Activated naive CD8-positive, alpha-beta T cell treated with anti-CD3 and anti-CD28 coated beads, Interleukin-2, amount 50 U/mL, for 24 hours (primary cell): ENCODE results near the gene SMIM44.
"Not testable (repeated sequence)": the region's sequence is repeated elsewhere in the genome, so short reads cannot be mapped to it uniquely, and the experiment has no call there.

ENCODE experiments used
- ATAC-seq: fragments of 150-1000 bp; cut with Tn5 transposase; one replicate; pipeline ENCODE4 v1.10.0; 2021
- DNase-seq: peaks from one replicate; pipeline ENCODE4 v3.0.0; 2021
- H3K27ac Mint-ChIP-seq: one replicate; pipeline ENCODE4 v1.8.0; 2021; ENCODE audit warnings: mild to moderate bottlenecking, mixed read lengths
- H3K27me3 Mint-ChIP-seq: one replicate; pipeline ENCODE4 v1.8.0; 2021; ENCODE audit warnings: mixed read lengths
- H3K36me3 Mint-ChIP-seq: one replicate; pipeline ENCODE4 v1.8.0; 2021; ENCODE audit warnings: low read depth, mixed read lengths
- H3K4me1 Mint-ChIP-seq: one replicate; pipeline ENCODE4 v1.8.0; 2021; ENCODE audit warnings: mixed read lengths
- H3K4me3 Mint-ChIP-seq: one replicate; pipeline ENCODE4 v1.8.0; 2021; ENCODE audit warnings: mild to moderate bottlenecking, moderate library complexity, mixed read lengths
- H3K9me3 Mint-ChIP-seq: one replicate; pipeline ENCODE4 v1.8.0; 2021; ENCODE audit warnings: mixed read lengths

SMIM44 gene

GRCh38 chr19:3483226-3483628, at the start of gene SMIM44:
SMIM44 (minus strand) TSS chr19:3483441; CDS start chr19:3483403, 38 bp downstream.
- Mint-ChIP-seq H3K4me3 (no peak within 1 kb of the TSS), H3K27ac (no peak within 1 kb of the TSS)
- no peak for ATAC-seq

DNA sequence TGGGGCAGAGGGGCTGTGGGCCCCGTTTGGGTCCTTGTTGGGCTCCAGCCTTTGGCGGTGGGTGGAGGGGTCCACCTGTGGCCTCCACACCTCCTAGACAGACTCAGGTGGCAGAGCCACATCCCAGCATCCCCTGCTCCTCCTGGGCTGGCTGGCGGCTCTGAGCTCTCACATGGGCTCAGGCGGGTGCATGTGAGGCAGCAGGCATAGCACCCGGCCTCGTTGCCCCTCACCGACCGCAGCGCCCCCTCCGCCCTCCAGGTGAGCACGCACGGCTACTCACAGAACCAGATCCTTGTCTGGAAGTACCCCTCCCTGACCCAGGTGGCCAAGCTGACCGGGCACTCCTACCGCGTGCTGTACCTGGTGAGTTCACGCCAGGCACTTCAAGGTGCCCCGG, 49.8 kb upstream of the SMIM44 start:
- H3K4me1 Mint-ChIP-seq, result no peaks in the 10 kb centered on the region
- H3K4me3 Mint-ChIP-seq, result no peak overlapping the region
- ATAC-seq (no peak), DNase-seq (no peak)
- no peaks in the 10 kb centered on the region for H3K9me3 Mint-ChIP-seq
- no peaks in the 10 kb centered on the region for H3K27me3 Mint-ChIP-seq
- peaks cover 7% of the 10 kb centered on the region for H3K36me3 Mint-ChIP-seq
- H3K27ac Mint-ChIP-seq, result no peak overlapping the region

More at GRCh38 chr19:3483226-3483628, at the start of gene SMIM44:
- Mint-ChIP-seq H3K27me3 (no peaks in the 10 kb centered on the region), H3K4me1 (peaks cover 4% of the 10 kb centered on the region), H3K36me3 (no peaks in the 10 kb centered on the region), H3K9me3 (no peaks in the 10 kb centered on the region)
- DNase-seq, result no peak

DNA sequence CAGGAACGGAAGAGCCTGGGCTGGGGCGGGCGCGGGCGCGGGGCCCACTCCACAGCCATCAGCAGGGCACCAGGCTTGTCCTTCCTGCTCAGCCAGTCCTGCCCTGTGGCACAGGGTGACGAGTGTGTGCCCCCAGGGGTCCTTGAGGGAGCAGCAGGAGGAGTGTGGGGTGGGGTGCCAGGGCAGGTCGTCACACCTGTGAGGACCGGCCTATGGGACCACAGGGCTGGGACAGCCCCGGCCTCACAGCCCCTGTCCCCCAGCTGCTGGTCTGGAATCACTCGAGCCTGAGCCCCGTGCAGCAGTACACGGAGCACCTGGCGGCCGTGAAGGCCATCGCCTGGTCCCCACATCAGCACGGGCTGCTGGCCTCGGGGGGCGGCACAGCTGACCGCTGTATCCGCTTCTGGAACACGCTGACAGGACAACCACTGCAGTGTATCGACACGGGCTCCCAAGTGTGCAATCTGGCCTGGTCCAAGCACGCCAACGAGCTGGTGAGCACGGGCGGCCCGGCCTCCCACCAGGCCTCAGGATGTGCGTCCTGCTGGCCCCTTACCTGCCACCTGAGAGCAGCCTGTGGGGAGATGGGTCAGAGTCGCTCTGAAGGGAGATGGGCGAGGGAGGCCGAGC, 49.0 kb upstream of the SMIM44 start:
- ATAC-seq (no peak), DNase-seq (no peak)
- peaks cover 7% of the 10 kb centered on the region for H3K36me3 Mint-ChIP-seq
- H3K9me3 Mint-ChIP-seq, result no peaks in the 10 kb centered on the region
- no peaks in the 10 kb centered on the region for H3K4me1 Mint-ChIP-seq
- H3K27me3 Mint-ChIP-seq, result no peaks in the 10 kb centered on the region
- no peak overlapping the region for H3K4me3 Mint-ChIP-seq
- H3K27ac Mint-ChIP-seq, result no peak overlapping the region

GRCh38 chr19:3531716-3532115, 48.5 kb upstream of the SMIM44 start:
- DNase-seq (no peak), ATAC-seq (no peak)
- H3K4me1 Mint-ChIP-seq, result no peaks in the 10 kb centered on the region
- H3K36me3 Mint-ChIP-seq, result peaks cover 9% of the 10 kb centered on the region
- no peak overlapping the region for H3K4me3 Mint-ChIP-seq
- no peak overlapping the region for H3K27ac Mint-ChIP-seq
- H3K9me3 Mint-ChIP-seq, result no peaks in the 10 kb centered on the region
- H3K27me3 Mint-ChIP-seq, result no peaks in the 10 kb centered on the region

DNA sequence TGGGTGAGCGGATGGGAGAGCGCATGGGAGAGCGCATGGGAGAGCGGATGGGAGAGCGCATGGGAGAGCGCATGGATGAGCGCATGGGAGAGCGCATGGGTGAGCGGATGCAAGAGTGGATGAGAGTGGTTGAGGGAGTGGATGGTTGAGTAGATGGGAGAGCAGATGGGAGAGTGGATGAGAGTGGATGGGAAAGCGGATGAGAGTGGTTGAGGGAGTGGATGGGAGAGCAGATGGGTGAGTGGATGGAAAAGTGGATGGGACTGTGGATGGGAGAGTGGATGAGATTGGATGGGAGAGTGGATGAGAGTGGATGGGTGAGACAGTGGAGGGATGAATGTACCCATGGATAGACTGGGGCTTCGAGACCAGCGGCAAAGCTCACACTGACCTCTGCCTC, 47.1 kb upstream of the SMIM44 start:
- no peaks in the 10 kb centered on the region for H3K27me3 Mint-ChIP-seq
- no peak overlapping the region for H3K27ac Mint-ChIP-seq
- ATAC-seq (no peak), DNase-seq (no peak)
- H3K4me1 Mint-ChIP-seq, result no peaks in the 10 kb centered on the region
- H3K36me3 Mint-ChIP-seq, result peaks cover 9% of the 10 kb centered on the region
- H3K4me3 Mint-ChIP-seq, result no peak overlapping the region
- H3K9me3 Mint-ChIP-seq, result no peaks in the 10 kb centered on the region

DNA sequence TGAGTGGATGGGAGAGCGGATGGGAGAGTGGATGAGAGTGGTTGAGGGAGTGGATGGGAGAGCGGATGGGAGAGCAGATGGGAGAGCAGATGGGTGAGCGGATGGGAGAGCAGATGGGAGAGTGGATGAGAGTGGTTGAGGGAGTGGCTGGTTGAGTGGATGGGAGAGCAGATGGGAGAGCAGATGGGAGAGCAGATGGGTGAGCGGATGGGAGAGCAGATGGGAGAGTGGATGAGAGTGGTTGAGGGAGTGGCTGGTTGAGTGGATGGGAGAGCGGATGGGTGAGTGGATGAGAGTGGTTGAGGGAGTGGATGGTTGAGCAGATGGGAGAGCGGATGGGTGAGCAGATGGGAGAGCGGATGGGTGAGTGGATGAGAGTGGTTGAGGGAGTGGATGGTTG, 46.1 kb upstream of the SMIM44 start:
- not testable (repeated sequence) for H3K36me3 Mint-ChIP-seq, H3K4me1 Mint-ChIP-seq, H3K27ac Mint-ChIP-seq, ATAC-seq, H3K27me3 Mint-ChIP-seq, H3K4me3 Mint-ChIP-seq, DNase-seq, H3K9me3 Mint-ChIP-seq

GRCh38 chr19:3528539-3529211, 45.4 kb upstream of the SMIM44 start:
- H3K9me3 Mint-ChIP-seq, result no peaks in the 10 kb centered on the region
- no peak overlapping the region for H3K4me3 Mint-ChIP-seq
- H3K4me1 Mint-ChIP-seq, result no peaks in the 10 kb centered on the region
- DNase-seq (no peak), ATAC-seq (no peak)
- no peaks in the 10 kb centered on the region for H3K27me3 Mint-ChIP-seq
- no peak overlapping the region for H3K27ac Mint-ChIP-seq
- H3K36me3 Mint-ChIP-seq, result peaks cover 9% of the 10 kb centered on the region

GRCh38 chr19:3528080-3528479, 44.8 kb upstream of the SMIM44 start:
- no peaks in the 10 kb centered on the region for H3K27me3 Mint-ChIP-seq
- no peak for ATAC-seq
- H3K4me1 Mint-ChIP-seq, result no peaks in the 10 kb centered on the region
- no peak overlapping the region for H3K27ac Mint-ChIP-seq
- no peaks in the 10 kb centered on the region for H3K9me3 Mint-ChIP-seq
- H3K36me3 Mint-ChIP-seq, result peaks cover 8% of the 10 kb centered on the region
- DNase-seq, result no peak
- no peak overlapping the region for H3K4me3 Mint-ChIP-seq

DNA sequence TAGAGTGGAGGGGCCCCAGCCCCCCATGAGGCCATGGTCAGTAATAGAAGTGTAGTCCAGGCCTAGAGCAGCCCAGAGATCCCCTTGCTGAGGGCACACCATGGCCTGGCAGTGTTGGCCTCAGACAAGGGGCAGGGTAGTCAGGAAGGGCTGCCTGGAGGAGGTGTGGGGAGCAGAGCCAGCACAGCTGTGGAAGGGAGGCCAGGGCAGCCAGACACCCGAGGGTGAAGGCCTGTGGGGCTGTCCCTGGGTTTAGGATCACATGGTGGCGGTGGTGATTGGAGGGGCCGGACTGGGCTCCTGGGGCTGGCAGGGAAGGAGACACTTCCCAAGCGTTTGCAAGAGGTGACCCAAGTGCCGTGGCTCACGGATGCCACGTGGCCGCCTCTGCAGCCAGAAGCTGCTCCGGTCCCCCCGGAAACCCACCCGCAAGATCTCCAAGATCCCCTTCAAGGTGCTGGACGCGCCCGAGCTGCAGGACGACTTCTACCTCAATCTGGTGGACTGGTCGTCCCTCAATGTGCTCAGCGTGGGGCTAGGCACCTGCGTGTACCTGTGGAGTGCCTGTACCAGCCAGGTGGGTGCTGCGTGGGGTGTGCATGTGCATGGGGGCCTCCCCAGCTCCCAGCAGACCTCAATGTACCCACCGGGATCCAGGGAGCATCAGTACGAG, 44.1 kb upstream of the SMIM44 start:
- Mint-ChIP-seq H3K4me1 (no peaks in the 10 kb centered on the region), H3K4me3 (no peak overlapping the region), H3K27me3 (no peaks in the 10 kb centered on the region), H3K9me3 (no peaks in the 10 kb centered on the region), H3K27ac (no peak overlapping the region), H3K36me3 (peaks cover 8% of the 10 kb centered on the region)
- ATAC-seq (no peak), DNase-seq (no peak)

DNA sequence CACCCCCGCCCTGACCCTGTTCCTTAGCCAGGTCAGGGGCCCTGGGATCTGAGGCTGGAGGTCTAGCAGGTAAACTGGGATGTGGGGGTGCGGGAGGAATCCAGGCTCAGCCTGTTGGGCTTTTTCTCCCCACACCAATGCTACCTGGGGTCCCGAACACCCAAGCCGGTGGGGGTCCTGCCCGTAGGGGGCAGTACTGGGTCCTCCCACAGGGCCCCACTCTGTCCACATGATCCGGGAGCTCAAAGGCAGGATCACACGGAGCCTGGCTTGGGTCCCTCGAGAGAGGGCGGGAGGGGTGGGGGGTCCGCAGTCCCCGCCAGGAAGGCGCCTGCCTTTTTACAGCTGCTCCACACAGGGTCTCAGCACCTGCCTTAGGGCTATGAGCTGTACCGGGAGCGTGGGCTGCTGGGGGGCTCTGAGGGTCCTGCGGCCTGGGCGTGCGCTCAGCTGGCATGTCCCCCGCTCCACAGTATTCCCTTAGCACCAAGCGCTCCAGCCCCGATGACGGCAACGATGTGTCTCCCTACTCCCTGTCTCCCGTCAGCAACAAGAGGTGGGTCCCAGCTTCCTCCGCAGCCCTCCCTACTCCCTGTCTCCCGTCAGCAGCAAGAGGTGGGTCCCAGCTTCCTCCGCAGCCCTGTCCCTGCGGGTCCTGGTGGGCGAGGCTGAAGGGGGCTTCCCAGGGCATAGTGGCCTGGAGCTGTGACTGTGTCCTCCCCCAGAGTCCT, 43.4 kb upstream of the SMIM44 start:
- Mint-ChIP-seq H3K9me3 (no peaks in the 10 kb centered on the region), H3K27ac (no peak overlapping the region), H3K27me3 (no peaks in the 10 kb centered on the region), H3K4me3 (no peak overlapping the region), H3K36me3 (peaks cover 8% of the 10 kb centered on the region), H3K4me1 (no peaks in the 10 kb centered on the region)
- DNase-seq (no peak), ATAC-seq (no peak)

DNA sequence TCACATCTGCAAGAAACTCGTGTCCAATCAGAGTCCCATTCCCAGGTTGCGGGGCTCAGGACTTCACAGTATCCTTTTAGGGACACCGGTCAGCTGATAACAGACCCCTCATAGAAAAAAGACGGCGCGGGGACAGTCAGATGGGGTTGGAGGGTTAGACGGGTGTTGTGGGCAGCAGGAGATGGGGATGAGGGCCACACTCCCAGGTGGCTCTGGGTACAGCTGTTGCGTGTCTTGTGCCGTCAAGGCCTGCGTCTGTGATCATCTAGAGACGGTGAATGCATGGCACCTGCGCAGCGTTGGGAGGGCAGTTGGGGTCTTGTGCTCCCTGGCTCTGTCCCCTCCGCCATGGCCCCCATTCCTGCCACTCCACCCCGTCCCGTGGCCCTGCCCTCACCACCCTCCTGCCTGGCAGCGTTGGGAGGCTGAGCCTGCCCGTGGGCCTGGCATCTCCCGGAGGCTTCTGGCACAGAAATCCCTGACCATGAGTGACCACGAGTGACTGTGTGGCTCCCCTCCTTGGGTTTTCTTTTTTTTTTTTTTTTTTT, 41.7 kb upstream of the SMIM44 start:
- H3K36me3 Mint-ChIP-seq, result peaks cover 6% of the 10 kb centered on the region
- H3K27me3 Mint-ChIP-seq, result no peaks in the 10 kb centered on the region
- no peaks in the 10 kb centered on the region for H3K9me3 Mint-ChIP-seq
- H3K27ac Mint-ChIP-seq, result no peak overlapping the region
- no peak overlapping the region for H3K4me3 Mint-ChIP-seq
- ATAC-seq, result no peak
- no peak for DNase-seq
- H3K4me1 Mint-ChIP-seq, result peaks cover 2% of the 10 kb centered on the region

- no peak for ATAC-seq
- no peak for DNase-seq
- H3K27me3 Mint-ChIP-seq, result no peaks in the 10 kb centered on the region
- no peaks in the 10 kb centered on the region for H3K9me3 Mint-ChIP-seq
- no peak overlapping the region for H3K4me3 Mint-ChIP-seq
- H3K36me3 Mint-ChIP-seq, result peaks cover 6% of the 10 kb centered on the region
- no peak overlapping the region for H3K27ac Mint-ChIP-seq
- peaks cover 2% of the 10 kb centered on the region for H3K4me1 Mint-ChIP-seq
These were observed 41.0 kb upstream of the SMIM44 start for GRCh38 chr19:3524078-3524842.

DNA sequence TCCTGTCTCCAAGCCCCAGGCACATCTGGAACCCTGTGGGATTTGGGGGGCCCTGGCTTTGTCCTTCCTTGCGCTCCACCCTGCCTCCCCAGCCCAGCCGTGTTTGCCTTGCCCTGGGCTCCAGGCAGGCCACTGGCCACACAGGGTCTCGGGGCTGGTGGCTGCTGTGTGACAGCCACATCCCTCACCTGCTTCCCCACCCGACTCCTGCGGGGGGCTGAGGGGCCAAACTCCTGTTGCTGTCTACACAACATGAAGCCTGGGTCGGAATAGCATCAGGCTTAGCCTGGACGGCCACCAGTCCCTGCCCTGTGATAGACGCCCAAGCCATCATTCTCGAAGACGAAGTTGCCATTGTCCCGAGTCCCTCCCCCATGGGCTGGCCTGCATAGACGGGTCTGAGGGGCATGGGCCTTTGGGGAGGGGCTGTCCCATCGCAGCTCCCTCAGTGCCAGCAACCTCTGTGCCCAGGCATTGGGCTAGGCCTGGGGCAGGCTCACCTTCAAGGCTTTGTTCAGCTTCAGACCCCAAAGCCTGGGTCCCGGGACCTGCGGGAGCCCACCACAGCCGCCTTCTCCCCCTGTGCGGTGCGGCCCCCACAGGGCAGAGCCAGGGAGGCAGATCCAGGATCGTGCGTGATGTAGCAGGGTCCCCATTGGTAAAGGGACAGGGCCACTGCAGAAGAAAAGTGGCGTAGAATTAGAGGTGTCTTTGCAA, 40.3 kb upstream of the SMIM44 start:
- H3K4me3 Mint-ChIP-seq, result no peak overlapping the region
- peaks cover 6% of the 10 kb centered on the region for H3K36me3 Mint-ChIP-seq
- H3K4me1 Mint-ChIP-seq, result peaks cover 5% of the 10 kb centered on the region
- DNase-seq (no peak), ATAC-seq (no peak)
- H3K27ac Mint-ChIP-seq, result no peak overlapping the region
- no peaks in the 10 kb centered on the region for H3K9me3 Mint-ChIP-seq
- H3K27me3 Mint-ChIP-seq, result no peaks in the 10 kb centered on the region
